Measurements from ENCODE around the gene KDM4F. TPM values are rescaled to one million over a fixed set of nuclear protein-coding genes. Genes with fewer than 3 reads are reported as not detected.

The KDM4F gene
- total and polyA plus RNA-seq, 2 donors (not counting 3 experiments of a cell fraction or from before 2014, with no cell fraction given): not detected

- no TSS peak for BruUV-seq (replicated peaks)
- H3K36me3 ChIP-seq (ENCODE audit: control insufficient read depth in 2 of 2, extremely low read depth in 1 of 2, insufficient read depth in 2 of 2, low read length in 2 of 2): no peaks in the 10 kb centered on the region
- dilution Hi-C loops (cut with MboI; ENCODE audit: extremely low pct_ligation_motif_present, low sequenced_read_pairs) (no loop called here), intact Hi-C loops (cut with micrococcal nuclease) (no loop called here)
- ChIA-PET CTCF (no interaction called here), POLR2A (no interaction called here)
- peaks cover 17 to 33% of the 10 kb centered on the region in 2 experiments for H3K27me3 ChIP-seq (ENCODE audit: control insufficient read depth in 2 of 2, insufficient read depth in 2 of 2, low read length in 2 of 2)
- FAIRE-seq (no peak), DNase-seq (ENCODE audit: low read depth, low spot score) (no peak)
- TF ChIP-seq POLR2AphosphoS5 (IDR thresholded peaks at IDR 0.05; ENCODE audit: insufficient read depth, low read depth, low read length) (no peak), MYC (IDR thresholded peaks at IDR 0.05; ENCODE audit: low read depth, low read length) (no peak), MAX (IDR thresholded peaks at IDR 0.05; ENCODE audit: insufficient read depth, insufficient read length) (no peak), EZH2 (IDR thresholded peaks at IDR 0.05; ENCODE audit: borderline replicate concordance, low read depth, low read length, severe bottlenecking) (no peak), POLR2A (IDR thresholded peaks at IDR 0.05; ENCODE audit: low read depth, low read length) (no peak)
- no peak overlapping the region for H3K27ac ChIP-seq (ENCODE audit: insufficient read depth, low read depth, low read length)
- H3K4me2 ChIP-seq (ENCODE audit: insufficient read depth, low read length): no peak overlapping the region
- no peak overlapping the region for H2AFZ ChIP-seq (ENCODE audit: low read depth, low read length)
- no peak overlapping the region for H3K4me3 ChIP-seq (replicated peaks in 1 of 3; ENCODE audit: insufficient read depth in 1 of 3, low read depth in 1 of 3, low read length in 3 of 3)
- no peaks in the 10 kb centered on the region for H3K79me2 ChIP-seq (ENCODE audit: control insufficient read depth, insufficient read depth, low read length)
- no peaks in the 10 kb centered on the region for H4K20me1 ChIP-seq (replicated peaks; ENCODE audit: control insufficient read depth, extremely low read depth, insufficient read depth, low read length)
- no peaks in the 10 kb centered on the region for H3K9me3 ChIP-seq (replicated peaks; ENCODE audit: control insufficient read depth, insufficient read depth, low read length)
- H3K9ac ChIP-seq (replicated peaks; ENCODE audit: extremely low read depth, insufficient read depth, low read length): no peak overlapping the region
- H3K4me1 ChIP-seq (ENCODE audit: control insufficient read depth, extremely low read depth, insufficient read depth, low read length): no peaks in the 10 kb centered on the region
- no peaks in the 10 kb centered on the region for H3K9me1 ChIP-seq (replicated peaks; ENCODE audit: control insufficient read depth, extremely low read depth, insufficient read depth, low read length)
These were observed 9.4 kb downstream of the KDM4F start for GRCh38 chr11:95058621-95059020.

- ChIA-PET POLR2A (no interaction called here), CTCF (interaction anchor here (1.3 kb wide), 1 partner anchor 646 kb away, joined by 3 read pairs; no protein-coding TSS in a partner anchor)
- no peak for TF ChIP-seq FOS (IDR thresholded peaks at IDR 0.05; ENCODE audit: borderline replicate concordance, insufficient read depth, low read length)
- no peak for TF ChIP-seq POLR2A (IDR thresholded peaks at IDR 0.05; ENCODE audit: low read depth, low read length)
- no peak for TF ChIP-seq MYC (IDR thresholded peaks at IDR 0.05; ENCODE audit: low read depth, low read length)
- TF ChIP-seq POLR2AphosphoS5 (IDR thresholded peaks at IDR 0.05; ENCODE audit: insufficient read depth, low read depth, low read length): no peak
- no peak for TF ChIP-seq MAX (IDR thresholded peaks at IDR 0.05; ENCODE audit: insufficient read depth, insufficient read length)
- TF ChIP-seq JUN (IDR thresholded peaks at IDR 0.05; ENCODE audit: borderline replicate concordance, insufficient read depth, insufficient read length, low read depth): no peak
- no peak for TF ChIP-seq GATA2 (IDR thresholded peaks at IDR 0.05; ENCODE audit: insufficient read depth, insufficient read length, low read depth, low read length)
- no peak for TF ChIP-seq EZH2 (IDR thresholded peaks at IDR 0.05; ENCODE audit: borderline replicate concordance, low read depth, low read length, severe bottlenecking)
- no peak for TF ChIP-seq CTCF (IDR thresholded peaks at IDR 0.05; ENCODE audit: extremely low read depth in 1 of 2, insufficient read depth in 1 of 2, low read depth in 1 of 2, low read length in 2 of 2)
- Histone ChIP-seq H3K9me1 (replicated peaks; ENCODE audit: control insufficient read depth, extremely low read depth, insufficient read depth, low read length) (no peaks in the 10 kb centered on the region), H4K20me1 (replicated peaks; ENCODE audit: control insufficient read depth, extremely low read depth, insufficient read depth, low read length) (no peaks in the 10 kb centered on the region), H3K4me1 (ENCODE audit: control insufficient read depth, extremely low read depth, insufficient read depth, low read length) (no peaks in the 10 kb centered on the region), H3K27ac (ENCODE audit: insufficient read depth, low read depth, low read length) (no peak overlapping the region), H2AFZ (ENCODE audit: low read depth, low read length) (no peak overlapping the region), H3K27me3 (ENCODE audit: control insufficient read depth in 2 of 2, insufficient read depth in 2 of 2, low read length in 2 of 2) (peaks cover 15 to 33% of the 10 kb centered on the region in 2 experiments), H3K9me3 (replicated peaks; ENCODE audit: control insufficient read depth, insufficient read depth, low read length) (no peaks in the 10 kb centered on the region), H3K79me2 (ENCODE audit: control insufficient read depth, insufficient read depth, low read length) (no peaks in the 10 kb centered on the region), H3K4me2 (ENCODE audit: insufficient read depth, low read length) (no peak overlapping the region), H3K36me3 (ENCODE audit: control insufficient read depth in 2 of 2, extremely low read depth in 1 of 2, insufficient read depth in 2 of 2, low read length in 2 of 2) (no peaks in the 10 kb centered on the region), H3K9ac (replicated peaks; ENCODE audit: extremely low read depth, insufficient read depth, low read length) (no peak overlapping the region), H3K4me3 (replicated peaks in 1 of 3; ENCODE audit: insufficient read depth in 1 of 3, low read depth in 1 of 3, low read length in 3 of 3) (no peak overlapping the region)
- no TSS peak for BruUV-seq (replicated peaks)
- FAIRE-seq: no peak
- DNase-seq (ENCODE audit: low read depth, low spot score): no peak
- dilution Hi-C loops (cut with MboI; ENCODE audit: extremely low pct_ligation_motif_present, low sequenced_read_pairs) (no loop called here), intact Hi-C loops (cut with micrococcal nuclease) (no loop called here)
These were observed 9.8 kb downstream of the KDM4F start for GRCh38 chr11:95059046-95059445.

All from endothelial cell of umbilical vein (primary cell).